ENCODE results near the gene NOL7. TPM values are rescaled to one million over a fixed set of nuclear protein-coding genes. Genes with fewer than 3 reads are reported as not detected.

Gene NOL7
- total RNA-seq, 1 donor from 2014 or later: 67.5 TPM

GRCh38 chr6:13575377-13575775, 39.8 kb upstream of the NOL7 start:
- Mint-ChIP-seq H3K4me1 (peaks cover 23% of the 10 kb centered on the region), H3K36me3 (ENCODE audit: low read depth) (peaks cover 15% of the 10 kb centered on the region), H3K4me3 (peak overlapping the region; percentile 90), H3K27ac (peak overlapping the region; percentile 94), H3K27me3 (no peaks in the 10 kb centered on the region), H3K9me3 (no peaks in the 10 kb centered on the region)
- DNase-seq (no peak), ATAC-seq (ENCODE audit: low read depth) (no peak)
- intact Hi-C loops (cut with micrococcal nuclease): loop anchor here (1.0 to 2.0 kb wide), 3 partner anchors 147 to 247 kb away; partner anchors contain the start of gene TBC1D7
- ChIA-PET CTCF (interaction anchor here (0.6 to 3.1 kb wide), 22 partner anchors 9 to 247 kb away, joined by 3 to 24 read pairs (median 4); partner anchors contain the start of genes GFOD1, NOL7 and TBC1D7), POLR2A (interaction anchor here (0.7 to 3.5 kb wide), 30 partner anchors 9 to 548 kb away, joined by 3 to 84 read pairs (median 5); partner anchors contain the start of genes GFOD1, NOL7, RANBP9 and TBC1D7)
- peak; percentile 49 for TF ChIP-seq CTCF (IDR thresholded peaks at IDR 0.05)

- ChIA-PET CTCF (interaction anchor here (0.6 to 2.8 kb wide), 7 partner anchors 38 to 241 kb away, joined by 3 to 24 read pairs (median 10); partner anchors contain the start of gene NOL7), POLR2A (interaction anchor here (2.1 to 3.5 kb wide), 2 partner anchors 38 to 135 kb away, joined by 10 to 84 read pairs; partner anchors contain the start of genes NOL7 and RANBP9)
- intact Hi-C loops (cut with micrococcal nuclease): no loop called here
- Mint-ChIP-seq H3K9me3 (no peaks in the 10 kb centered on the region), H3K27me3 (no peaks in the 10 kb centered on the region), H3K36me3 (ENCODE audit: low read depth) (peaks cover 22% of the 10 kb centered on the region), H3K4me3 (peak overlapping the region; percentile 25), H3K4me1 (peaks cover 23% of the 10 kb centered on the region), H3K27ac (no peak overlapping the region)
- no peak for DNase-seq
- no peak for TF ChIP-seq CTCF (IDR thresholded peaks at IDR 0.05)
- no peak for ATAC-seq (ENCODE audit: low read depth)
These were observed 39.1 kb upstream of the NOL7 start for GRCh38 chr6:13576017-13576416.

DNA sequence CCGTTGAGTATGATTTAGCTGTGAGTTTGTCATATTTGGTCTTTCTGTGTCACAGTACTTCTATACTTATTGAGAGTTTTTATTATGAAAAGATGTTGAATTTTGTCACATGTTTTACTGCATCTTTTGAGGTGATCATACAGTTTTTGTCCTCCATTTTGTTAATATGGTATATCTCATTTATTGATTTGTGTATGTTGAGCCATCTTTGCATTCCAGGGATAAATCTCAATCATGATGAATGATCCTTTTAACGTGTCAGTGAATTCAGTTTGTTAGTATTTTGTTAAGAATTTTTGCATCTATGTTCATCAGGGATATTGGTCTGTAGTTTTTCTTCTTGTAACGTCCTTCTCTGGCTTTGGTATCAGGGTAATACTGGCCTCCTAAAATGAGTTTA, 37.2 kb upstream of the NOL7 start:
- no peaks in the 10 kb centered on the region for H3K27me3 Mint-ChIP-seq
- peaks cover 31% of the 10 kb centered on the region for H3K36me3 Mint-ChIP-seq (ENCODE audit: low read depth)
- POLR2A ChIA-PET: no interaction called here
- CTCF ChIA-PET: no interaction called here
- no peaks in the 10 kb centered on the region for H3K9me3 Mint-ChIP-seq
- H3K4me1 Mint-ChIP-seq: peaks cover 23% of the 10 kb centered on the region
- no peak for TF ChIP-seq CTCF (IDR thresholded peaks at IDR 0.05)
- intact Hi-C loops (cut with micrococcal nuclease): no loop called here
- no peak for ATAC-seq (ENCODE audit: low read depth)
- H3K27ac Mint-ChIP-seq: no peak overlapping the region
- DNase-seq: no peak
- H3K4me3 Mint-ChIP-seq: no peak overlapping the region

- Mint-ChIP-seq H3K4me3 (no peak overlapping the region), H3K27ac (no peak overlapping the region), H3K9me3 (no peaks in the 10 kb centered on the region), H3K27me3 (no peaks in the 10 kb centered on the region), H3K4me1 (peaks cover 13% of the 10 kb centered on the region), H3K36me3 (ENCODE audit: low read depth) (peaks cover 35% of the 10 kb centered on the region)
- DNase-seq (no peak), ATAC-seq (ENCODE audit: low read depth) (no peak)
- intact Hi-C loops (cut with micrococcal nuclease): no loop called here
- POLR2A ChIA-PET: no interaction called here
- TF ChIP-seq CTCF (IDR thresholded peaks at IDR 0.05): no peak
- CTCF ChIA-PET: interaction anchor here (0.7 kb wide), 1 partner anchor 29 kb away, joined by 3 read pairs; no protein-coding TSS in a partner anchor
These were observed 35.2 kb upstream of the NOL7 start for GRCh38 chr6:13579911-13580310.

GRCh38 chr6:13581700-13582229, 33.4 kb upstream of the NOL7 start:
- ATAC-seq (ENCODE audit: low read depth): no peak
- no peak for TF ChIP-seq CTCF (IDR thresholded peaks at IDR 0.05)
- ChIA-PET CTCF (no interaction called here), POLR2A (no interaction called here)
- DNase-seq: no peak
- intact Hi-C loops (cut with micrococcal nuclease): no loop called here
- Mint-ChIP-seq H3K4me1 (no peaks in the 10 kb centered on the region), H3K27me3 (no peaks in the 10 kb centered on the region), H3K4me3 (no peak overlapping the region), H3K27ac (no peak overlapping the region), H3K36me3 (ENCODE audit: low read depth) (peaks cover 42% of the 10 kb centered on the region), H3K9me3 (no peaks in the 10 kb centered on the region)
